Measurements from ENCODE around the gene KCTD19.
A peak's percentile ranks its signal among the peaks of the same experiment; 100 is the strongest.
"Not testable (repeated sequence)": the region's sequence is repeated elsewhere in the genome, so short reads cannot be mapped to it uniquely, and the experiment has no call there.

The KCTD19 gene

DNA sequence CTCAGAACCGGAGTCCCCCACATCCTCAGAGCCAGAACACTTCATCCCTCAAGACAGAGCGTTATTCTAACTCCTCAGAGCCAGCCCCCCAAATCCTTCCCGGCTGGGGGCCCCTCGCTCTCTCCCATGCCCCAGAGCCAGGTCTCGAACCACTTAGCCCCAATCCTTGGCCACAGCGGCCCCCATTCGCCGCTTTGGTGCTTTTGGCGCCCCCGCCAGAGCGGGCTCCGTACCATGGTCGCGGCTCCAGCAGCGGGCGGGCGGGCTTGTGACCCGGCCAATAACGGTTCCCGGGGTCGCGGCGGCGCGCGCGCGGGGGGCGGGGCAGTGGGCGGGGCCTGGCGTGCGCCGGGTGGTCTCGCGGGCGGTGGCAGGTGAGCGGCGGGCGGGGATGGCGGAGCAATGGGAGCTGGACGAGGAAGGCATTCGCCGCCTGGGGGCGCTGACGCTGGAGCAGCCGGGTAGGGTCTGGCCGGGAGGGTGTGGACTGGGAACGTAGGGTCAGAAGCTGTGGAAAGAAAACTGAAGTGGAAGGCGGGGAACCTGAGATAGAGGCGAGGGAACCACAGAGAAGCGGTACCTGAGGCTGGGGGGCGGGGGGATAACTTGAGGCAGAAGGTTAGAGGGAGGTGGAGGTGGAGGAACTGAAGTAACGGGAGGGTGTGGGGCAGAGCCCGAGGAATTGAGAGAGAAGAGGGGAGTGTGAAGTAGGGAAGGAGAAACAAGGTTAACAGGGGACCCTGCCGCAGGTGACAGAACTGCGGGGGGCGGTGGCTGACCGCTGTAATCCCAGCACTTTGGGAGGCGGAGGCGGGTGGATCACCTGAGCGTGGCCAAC, at the start of gene KCTD19, which contains the start of gene LRRC36:
Gene KCTD19 (minus strand): TSS at position 270 of the 838 bp plus-strand sequence. CDS start 34 bp downstream, at position 236.
Gene LRRC36 (plus strand): TSS at position 344 of the 838 bp plus-strand sequence. CDS start 48 bp downstream, at position 392.
- peak; percentile 6 to 14 for DNase-seq (ENCODE audit: low read depth in 1 of 2, low spot score in 1 of 2)

DNA sequence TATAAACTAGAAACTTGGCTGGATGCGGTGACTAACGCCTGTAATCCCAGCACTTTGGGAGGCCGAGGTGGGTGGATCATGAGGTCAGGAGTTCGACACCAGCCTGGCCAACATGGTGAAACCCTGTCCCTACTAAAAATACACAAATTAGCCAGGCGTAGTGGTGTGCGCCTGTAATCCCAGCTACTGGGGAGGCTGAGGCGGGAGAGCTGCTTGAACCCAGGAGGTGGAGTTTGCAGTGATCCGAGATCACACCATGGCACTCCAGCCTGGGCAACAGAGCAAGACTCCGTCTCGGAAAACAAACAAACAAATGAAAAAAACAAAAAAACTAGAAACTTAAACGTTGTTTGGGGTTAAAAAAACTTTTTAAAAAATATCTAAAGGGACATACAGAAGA, 49.5 kb upstream of the KCTD19 start:
- DNase-seq (ENCODE audit: low read depth in 1 of 2, low spot score in 1 of 2) = not testable (repeated sequence)

DNA sequence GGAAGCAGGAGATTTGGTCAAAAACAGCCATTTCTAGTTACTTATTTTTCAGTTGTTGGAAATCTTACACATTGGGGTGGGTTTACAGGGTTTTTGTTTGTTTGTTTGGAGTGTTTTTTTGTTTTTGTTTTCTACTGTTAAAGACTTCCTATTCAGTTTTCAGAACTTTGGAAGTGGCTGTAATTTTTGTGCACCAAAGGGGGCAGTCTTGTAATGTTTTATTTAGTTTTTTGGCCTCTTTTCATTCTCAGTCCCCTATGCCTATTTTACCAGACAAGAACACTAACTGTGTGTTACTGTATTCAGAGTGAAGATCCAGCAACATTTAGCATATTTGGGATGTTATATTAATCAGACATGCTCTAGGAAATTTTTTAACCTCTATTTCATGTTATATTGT, 46.1 kb upstream of the KCTD19 start:
- DNase-seq (ENCODE audit: low read depth in 1 of 2, low spot score in 1 of 2) = no peak

DNA sequence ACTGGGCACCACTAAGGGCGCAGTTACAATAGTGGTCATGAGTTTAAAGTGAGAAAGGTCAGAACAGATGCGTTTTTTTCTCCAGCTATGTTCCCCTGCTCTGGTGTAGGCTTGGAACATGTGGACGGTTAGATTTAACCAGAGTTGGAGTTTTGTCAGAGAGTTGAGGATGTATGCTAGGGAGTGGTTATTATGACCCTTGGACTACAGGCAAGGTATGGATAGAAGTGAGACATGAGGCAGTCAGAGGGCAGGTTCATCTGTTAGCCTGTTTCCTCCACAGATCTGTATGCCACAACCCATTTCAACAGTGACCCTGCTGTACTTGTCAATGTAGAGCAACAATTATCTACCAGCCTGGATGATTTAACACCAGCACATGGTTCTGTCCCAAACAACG, 44.1 kb upstream of the KCTD19 start:
- DNase-seq (ENCODE audit: low read depth in 1 of 2, low spot score in 1 of 2) = no peak

DNA sequence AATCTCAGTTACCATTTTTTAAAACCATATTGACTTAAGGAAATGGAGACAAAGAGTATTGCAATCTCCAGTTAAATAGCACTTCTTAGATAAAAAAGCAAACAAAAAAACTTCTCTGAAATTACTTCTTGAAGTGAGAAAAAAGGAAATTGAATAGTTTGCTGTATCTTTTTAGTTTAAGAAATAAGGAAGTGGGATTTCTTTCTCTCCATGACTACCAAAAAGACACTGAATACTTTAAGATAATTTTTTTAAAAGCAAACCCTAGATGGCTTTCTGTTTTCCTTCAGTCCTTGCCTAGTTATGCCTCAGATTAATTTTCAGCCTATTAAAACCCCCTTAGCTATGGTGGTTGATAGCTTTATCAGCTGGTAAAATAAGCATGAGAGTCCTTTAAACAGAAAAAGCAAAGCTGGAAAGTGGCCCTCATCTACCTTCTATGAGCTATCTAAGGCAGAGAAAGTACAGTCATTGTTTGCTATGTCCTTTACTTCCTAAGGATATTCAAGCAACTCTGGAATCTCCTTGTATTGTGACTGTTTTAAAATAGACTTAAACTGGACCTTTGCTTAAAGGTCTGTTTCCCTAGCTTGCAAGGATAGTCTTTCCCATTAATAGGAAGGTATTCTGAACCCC, 38.2 kb upstream of the KCTD19 start:
- DNase-seq (ENCODE audit: low read depth in 1 of 2, low spot score in 1 of 2) = no peak

DNA sequence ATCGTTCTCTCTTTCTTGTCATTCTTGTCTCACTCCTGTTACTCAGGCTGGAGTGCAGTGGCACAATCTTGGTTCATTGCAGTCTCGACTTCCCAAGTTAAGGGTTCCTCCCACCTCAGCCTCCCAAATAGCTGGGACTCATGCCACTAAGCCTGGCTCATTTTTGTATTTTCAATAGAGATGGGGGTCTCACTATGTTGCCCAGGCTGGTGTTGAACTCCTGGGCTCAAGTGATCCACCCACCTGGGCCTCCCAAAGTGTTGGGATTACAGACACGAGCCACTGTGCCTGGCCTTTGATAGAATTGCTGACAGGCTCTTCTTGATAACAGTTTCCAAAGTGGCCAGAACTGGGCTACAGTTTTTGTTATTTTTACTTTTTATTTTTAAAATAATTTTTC, 34.5 kb upstream of the KCTD19 start:
- DNase-seq (ENCODE audit: low read depth in 1 of 2, low spot score in 1 of 2) = no peak

DNA sequence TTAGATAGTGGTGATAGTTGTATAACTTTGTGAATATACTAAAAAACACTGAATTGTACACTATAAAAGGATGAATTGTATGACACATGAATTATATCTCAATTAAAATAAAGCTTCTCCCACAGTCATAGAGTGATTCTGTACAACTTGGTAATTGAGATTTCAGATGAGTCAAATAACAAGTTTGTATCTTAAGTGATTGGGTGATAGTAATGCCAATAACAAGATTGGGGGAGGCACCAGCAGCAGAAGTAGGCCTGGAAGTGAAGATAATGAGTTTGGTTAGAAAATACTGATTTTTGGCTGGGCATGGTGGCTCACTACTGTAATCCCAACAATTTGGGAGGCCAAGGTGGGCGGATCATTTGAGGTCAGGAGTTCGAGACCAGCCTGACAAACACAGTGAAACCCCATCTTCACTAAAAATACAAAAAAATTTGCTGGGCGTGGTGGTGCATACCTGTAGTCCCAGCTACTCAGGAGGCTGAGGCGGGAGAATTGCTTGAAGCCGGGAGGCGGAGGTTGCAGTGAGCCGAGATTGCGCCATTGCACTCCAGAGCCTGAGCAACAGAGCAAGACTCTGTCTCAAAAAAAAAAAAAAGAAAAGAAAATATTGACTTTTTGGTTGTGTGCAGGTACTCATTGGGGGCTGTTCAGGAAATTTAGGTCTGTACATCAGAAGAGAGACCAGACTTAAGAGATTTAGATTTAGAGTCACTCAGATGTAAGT, 33.2 kb upstream of the KCTD19 start:
- not testable (repeated sequence) for DNase-seq (ENCODE audit: low read depth in 1 of 2, low spot score in 1 of 2)

DNA sequence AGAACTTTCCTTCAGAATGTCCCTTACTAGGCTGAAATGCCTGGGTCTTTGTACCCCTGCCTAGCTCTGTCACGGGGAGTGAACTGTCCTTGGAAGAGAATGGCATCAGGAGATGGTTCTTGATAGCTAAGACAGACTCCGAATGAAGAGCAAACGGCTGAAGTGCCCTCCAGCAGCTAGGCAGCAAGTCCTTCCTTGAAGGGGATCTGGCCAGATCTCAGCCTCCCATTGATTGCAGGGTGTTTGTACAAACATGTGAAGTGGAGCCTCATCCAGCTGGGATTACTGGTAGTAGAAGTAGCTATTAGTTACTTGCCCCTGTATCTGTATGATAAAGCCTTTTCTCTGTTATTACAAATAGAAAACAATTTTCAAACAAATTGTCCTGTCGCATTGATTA, 31.0 kb upstream of the KCTD19 start:
- DNase-seq (ENCODE audit: low read depth in 1 of 2, low spot score in 1 of 2) = no peak

DNA sequence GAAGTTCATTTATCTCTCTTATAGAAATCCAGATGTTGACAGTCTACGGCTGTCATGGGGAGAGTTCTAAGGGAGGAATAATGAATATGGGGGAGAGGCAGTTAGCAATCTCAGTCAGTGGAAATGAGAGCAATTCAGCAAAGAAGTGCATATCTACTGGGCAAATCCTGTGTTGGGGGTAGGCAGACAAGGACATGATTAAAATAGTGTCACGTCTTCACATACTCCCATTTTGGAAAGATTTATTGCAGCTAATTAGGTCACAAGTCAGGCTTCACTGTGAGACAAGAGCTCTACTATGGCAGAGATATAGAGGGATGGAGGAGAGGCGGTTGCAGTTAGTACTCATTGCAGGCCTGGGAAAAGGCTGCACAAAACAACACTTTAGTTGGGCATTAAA, 29.9 kb upstream of the KCTD19 start:
- DNase-seq (ENCODE audit: low read depth in 1 of 2, low spot score in 1 of 2) = no peak

DNA sequence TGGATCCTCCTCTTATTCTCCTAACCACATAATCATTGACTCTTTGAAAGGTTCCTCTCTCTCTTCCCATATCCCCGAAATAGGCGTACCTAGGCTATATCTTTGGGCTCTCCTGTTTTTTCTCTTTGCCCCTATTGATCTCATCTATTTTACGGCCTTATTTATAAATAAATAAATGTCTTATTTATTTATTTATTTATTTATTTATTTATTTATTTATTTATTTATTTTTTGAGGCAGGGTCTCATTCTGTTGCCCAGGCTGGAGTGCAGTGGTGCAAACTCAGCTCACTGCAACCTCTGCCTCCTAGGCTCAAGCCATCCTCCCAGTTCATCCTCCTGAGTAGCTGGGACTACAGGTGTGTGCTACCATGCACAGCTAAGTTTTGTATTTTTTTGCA, 25.9 kb upstream of the KCTD19 start:
- not testable (repeated sequence) for DNase-seq (ENCODE audit: low read depth in 1 of 2, low spot score in 1 of 2)

DNA sequence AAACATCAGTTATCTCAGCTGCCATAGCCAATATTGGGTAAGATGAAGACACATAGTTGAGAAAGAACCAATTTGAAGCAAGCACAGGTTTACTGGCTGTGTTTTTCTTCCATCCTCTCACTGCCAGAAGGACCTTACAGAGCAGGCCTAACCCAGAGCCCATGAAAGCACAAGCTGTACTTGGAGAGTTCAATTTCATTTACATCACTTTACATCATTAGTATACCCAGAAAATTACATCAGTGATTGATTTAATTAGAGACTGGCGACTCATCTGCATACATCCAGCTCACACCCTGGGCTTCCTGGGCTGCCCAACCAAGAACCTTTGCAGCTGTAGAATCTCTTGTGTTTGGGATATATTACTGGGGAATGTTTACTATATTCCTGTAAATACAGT, 23.8 kb upstream of the KCTD19 start:
- no peak for DNase-seq (ENCODE audit: low read depth in 1 of 2, low spot score in 1 of 2)

DNA sequence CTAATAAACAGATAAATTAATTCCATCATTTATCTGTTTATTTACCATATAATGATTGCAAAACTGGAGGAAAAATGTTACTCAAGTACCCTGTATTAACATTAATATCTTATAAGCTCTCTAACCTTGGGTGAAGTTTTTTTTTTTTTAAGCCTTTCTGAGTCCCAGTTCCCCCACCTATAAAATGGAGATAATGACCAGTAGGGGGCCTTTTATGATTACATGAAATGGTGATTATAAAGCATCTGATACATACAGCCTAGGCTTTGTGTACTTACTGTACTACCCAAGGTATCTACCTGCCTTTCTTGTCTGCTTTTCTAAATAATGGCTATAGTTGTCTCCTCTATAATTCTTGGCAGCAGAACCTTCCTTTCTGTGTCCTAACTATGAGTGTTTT, 22.6 kb upstream of the KCTD19 start:
- no peak for DNase-seq (ENCODE audit: low read depth in 1 of 2, low spot score in 1 of 2)

DNA sequence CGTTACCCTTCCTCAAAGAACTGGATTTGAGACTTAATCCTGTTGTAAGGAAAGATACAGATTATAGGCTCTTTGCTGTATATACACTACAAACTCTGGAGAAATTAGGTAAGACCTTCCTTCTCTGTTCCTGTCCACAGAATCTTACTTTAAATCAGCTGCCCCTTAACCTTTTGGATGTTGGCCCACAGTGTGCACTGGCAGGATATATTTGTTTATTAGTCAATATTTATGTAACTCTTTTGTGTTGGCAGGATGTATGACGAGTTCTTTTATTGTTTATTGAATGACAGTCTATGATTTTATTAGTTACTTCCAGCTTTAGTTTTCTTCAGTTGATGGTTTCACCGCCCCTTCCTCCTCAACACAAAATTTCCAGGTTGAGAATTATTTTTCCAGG, 19.8 kb upstream of the KCTD19 start:
- DNase-seq (ENCODE audit: low read depth in 1 of 2, low spot score in 1 of 2) = no peak

DNA sequence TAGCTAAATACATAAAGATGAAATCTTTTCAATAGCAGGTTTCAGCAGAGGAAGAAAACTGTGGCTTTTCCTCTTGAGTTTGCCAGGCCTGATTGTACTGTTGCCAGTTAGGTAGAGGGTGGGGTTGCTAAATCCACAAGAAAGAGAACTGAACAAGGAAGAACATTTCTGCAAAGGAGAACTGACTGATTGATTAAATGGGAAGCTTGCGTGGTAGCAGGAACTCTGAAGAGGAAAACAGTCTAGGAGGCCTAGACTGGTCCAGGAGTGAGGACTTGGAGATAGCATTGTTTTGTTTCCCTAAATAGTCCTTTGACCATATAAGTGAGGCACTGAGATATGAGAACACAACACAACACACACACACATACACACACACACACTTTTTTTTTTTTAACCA, 18.9 kb upstream of the KCTD19 start:
- no peak for DNase-seq (ENCODE audit: low read depth in 1 of 2, low spot score in 1 of 2)

DNA sequence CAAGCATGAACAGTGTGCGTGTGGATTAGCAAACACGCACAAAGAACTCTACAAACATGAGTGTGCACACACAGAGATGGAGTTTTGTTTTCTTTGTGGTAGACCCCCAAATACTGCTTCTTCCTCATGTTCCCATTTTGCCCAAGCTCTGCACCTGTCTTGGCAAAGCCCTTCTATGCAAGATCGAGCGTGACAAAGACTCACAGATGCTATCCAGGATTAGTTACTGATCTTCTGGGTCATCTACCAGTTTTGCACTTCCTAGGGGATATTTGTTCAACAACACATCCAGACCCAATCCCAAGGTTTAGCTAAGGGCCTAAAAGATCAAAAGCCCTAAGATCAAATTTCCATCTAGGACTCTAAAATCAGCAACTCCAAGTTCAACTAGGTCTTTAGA, 16.1 kb upstream of the KCTD19 start:
- DNase-seq (ENCODE audit: low read depth in 1 of 2, low spot score in 1 of 2) = no peak

DNA sequence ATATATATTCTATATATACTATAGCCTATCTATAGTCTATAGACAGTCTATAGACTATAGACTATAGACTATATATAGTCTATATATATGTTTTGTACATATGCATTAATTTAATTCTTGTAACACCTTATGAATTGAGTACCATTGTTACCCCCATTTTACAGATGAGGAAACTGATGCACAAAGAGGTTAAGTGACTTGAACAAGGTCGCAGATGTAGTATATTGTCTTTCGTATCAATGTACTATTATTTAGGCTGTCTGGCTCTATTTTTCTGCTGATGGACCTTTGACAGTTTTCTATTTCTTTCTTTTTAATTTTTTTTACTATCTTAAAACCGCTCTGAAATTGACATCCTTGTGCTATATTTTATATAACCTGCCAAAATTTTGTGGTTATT, 14.7 kb upstream of the KCTD19 start:
- no peak for DNase-seq (ENCODE audit: low read depth in 1 of 2, low spot score in 1 of 2)

DNA sequence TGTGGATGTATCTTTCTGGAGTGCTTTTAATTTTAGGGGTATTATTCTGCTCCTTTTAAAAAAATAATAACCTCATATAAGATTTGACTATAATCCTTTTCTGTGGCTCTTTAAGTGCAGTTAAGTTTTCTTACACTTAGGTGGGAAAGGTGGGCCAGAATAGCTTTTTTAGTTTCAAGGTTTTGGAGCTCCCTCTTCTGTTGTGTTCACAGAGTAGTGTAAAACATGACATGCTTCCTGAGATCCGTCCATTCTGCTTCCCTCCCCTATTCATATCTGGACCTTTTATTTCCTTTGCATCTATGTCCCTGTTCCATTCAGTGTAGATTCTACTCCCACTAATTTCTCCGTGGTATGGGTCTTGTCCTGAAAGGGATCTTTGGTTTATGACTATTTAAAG, 12.9 kb upstream of the KCTD19 start:
- no peak for DNase-seq (ENCODE audit: low read depth in 1 of 2, low spot score in 1 of 2)

DNA sequence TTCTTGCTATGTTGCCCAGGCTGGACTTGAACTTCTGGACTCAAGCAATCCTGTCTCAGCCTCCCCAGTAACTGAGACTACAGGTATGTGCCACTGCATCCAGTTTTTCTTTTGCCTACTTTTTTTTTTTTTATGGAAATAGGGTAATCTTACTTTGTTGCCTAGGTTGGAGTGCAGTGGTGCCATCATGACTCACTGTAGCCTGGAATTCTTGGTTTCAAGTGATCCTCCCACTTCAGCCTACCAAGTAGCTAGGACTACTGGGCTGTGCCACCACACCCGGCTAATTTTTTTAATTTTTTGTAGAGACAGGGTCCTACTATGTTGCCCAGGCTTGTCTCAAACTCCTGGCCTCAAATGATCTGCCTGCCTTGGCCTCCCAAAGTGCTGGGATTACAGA, 10.1 kb upstream of the KCTD19 start:
- DNase-seq (ENCODE audit: low read depth in 1 of 2, low spot score in 1 of 2) = no peak

DNA sequence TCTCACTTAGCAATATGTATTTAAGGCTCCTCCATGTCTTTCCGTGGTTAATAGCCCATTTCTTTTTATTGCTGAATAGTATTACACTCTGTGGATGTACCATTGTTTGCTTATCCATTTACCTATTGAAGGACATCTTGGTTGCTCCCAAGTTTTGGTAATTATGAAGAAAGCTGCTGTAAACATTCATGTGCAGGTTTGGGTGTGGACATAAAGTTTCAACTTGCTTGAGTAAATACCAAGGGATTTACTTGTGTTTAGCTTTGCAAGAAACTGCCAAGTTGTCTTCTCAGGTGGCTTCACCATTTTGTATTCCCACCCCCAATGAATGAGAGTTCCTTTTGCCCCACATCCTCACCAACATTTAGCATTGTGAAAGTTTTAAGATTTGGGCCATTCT, 9.6 kb upstream of the KCTD19 start:
- no peak for DNase-seq (ENCODE audit: low read depth in 1 of 2, low spot score in 1 of 2)

DNA sequence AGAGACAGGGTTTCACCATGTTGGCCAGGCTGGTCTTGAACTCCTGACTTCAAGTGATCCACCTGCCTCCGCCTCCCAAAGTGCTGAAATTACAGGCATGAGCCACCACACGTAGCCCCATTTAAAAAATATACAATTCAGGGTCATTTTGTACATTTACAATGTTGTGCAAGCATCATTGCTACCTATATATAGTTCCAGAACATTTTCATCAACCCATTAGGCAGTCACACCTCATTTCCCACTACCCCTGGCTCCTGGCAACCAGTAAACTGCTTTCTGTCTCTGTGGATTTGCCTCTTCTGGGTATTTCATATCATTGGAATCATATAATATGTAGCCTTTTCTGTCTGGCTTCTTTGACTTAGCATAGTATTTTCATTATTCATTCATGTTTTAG, 6.8 kb upstream of the KCTD19 start:
- DNase-seq (ENCODE audit: low read depth in 1 of 2, low spot score in 1 of 2) = no peak

DNA sequence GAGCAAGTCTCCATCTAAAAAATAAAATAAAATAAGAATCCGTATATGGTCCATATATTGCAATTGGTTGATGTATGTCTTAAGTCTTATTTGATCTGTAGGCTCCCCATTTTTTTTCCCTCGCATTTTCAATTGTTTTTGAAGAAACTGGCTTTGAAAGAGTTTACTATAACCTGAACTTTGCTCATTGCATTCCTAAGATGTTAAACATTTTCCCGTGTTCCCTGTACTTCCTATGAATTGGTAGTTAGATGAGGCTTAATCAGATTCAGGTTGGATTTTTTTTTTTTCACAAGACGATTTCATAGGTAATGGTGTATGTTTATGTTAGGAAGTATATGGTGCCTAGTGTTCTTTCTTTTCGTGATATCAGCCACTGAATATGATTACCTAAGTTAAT, 3.4 kb upstream of the KCTD19 start:
- DNase-seq (ENCODE audit: low read depth in 1 of 2, low spot score in 1 of 2) = no peak

DNA sequence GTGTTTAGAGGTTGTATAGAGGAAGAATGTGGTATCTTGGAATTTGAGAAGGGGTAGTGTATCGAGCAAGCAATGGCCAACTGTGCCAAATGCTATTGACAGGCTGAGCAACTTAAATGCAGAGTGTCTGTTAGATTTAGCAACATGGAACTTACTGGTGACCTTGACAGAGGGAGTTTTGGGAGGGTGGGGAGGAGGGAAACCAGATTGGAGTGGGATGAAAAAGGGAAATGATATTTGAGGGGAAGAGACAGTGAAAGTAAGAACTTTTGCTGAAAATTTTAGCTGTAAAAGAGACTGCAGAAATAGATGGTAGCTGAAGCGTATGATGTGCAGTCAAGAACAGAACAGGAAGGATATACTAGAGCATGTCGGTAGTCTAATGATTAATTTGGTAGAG, 1.2 kb upstream of the KCTD19 start:
- no peak for DNase-seq (ENCODE audit: low read depth in 1 of 2, low spot score in 1 of 2)
